ENCODE results near the gene POLDIP2. TPM values are rescaled to one million over a fixed set of nuclear protein-coding genes. Genes with fewer than 3 reads are reported as not detected.

The POLDIP2 gene
- total and polyA plus RNA-seq, 2 donors (not counting 1 experiment from before 2014, with no cell fraction given), result 79.3 to 89.2 TPM

DNA sequence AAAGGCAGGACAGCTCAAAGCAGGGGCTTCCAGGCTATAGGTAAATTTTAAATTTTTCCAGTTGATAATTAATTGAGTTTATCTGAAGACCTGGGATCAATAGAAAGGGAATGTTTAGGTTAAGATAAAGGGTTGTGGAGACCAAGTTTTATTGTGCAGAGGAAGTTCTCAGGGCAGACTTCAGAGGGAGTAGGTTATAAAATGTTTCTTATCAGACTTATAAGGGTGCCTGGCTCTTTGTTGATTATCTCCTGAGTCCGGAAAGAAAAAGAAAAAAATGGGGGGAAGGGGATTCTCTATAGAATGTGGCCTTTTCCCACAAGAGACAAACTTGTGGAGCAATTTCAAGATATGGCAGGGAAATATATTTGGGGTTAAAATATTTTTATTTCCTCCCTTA lies 32.8 kb upstream of the POLDIP2 start:
- no peak overlapping the region for H3K4me2 ChIP-seq (ENCODE audit: extremely low read depth, insufficient read depth, low read length)
- H3K9me3 ChIP-seq (ENCODE audit: control insufficient read depth, insufficient read depth, low read depth, low read length), result no peaks in the 10 kb centered on the region
- H2AFZ ChIP-seq (ENCODE audit: low read length), result no peak overlapping the region
- no peak for DNase-seq (ENCODE audit: low read depth in 2 of 2)
- H3K27me3 ChIP-seq (ENCODE audit: control insufficient read depth, insufficient read depth, low read length), result no peaks in the 10 kb centered on the region
- H3K9ac ChIP-seq (ENCODE audit: insufficient read depth, low read length), result no peak overlapping the region
- no peaks in the 10 kb centered on the region for H4K20me1 ChIP-seq (ENCODE audit: control insufficient read depth, extremely low read depth, insufficient read depth, low read length)
- H3K4me3 ChIP-seq (replicated peaks in 1 of 4; ENCODE audit: control extremely low read depth in 1 of 4, insufficient read depth in 1 of 4, low read depth in 3 of 4, low read length in 4 of 4), result no peak overlapping the region
- H3K4me1 ChIP-seq (ENCODE audit: control insufficient read depth, extremely low read depth, insufficient read depth, low read length), result no peaks in the 10 kb centered on the region
- TF ChIP-seq EZH2 (IDR thresholded peaks at IDR 0.05; ENCODE audit: low read length, missing control alignments), result no peak
- TF ChIP-seq, protein P1, sequence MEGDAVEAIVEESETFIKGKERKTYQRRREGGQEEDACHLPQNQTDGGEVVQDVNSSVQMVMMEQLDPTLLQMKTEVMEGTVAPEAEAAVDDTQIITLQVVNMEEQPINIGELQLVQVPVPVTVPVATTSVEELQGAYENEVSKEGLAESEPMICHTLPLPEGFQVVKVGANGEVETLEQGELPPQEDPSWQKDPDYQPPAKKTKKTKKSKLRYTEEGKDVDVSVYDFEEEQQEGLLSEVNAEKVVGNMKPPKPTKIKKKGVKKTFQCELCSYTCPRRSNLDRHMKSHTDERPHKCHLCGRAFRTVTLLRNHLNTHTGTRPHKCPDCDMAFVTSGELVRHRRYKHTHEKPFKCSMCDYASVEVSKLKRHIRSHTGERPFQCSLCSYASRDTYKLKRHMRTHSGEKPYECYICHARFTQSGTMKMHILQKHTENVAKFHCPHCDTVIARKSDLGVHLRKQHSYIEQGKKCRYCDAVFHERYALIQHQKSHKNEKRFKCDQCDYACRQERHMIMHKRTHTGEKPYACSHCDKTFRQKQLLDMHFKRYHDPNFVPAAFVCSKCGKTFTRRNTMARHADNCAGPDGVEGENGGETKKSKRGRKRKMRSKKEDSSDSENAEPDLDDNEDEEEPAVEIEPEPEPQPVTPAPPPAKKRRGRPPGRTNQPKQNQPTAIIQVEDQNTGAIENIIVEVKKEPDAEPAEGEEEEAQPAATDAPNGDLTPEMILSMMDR (conservative IDR thresholded peaks at IDR 0.05 in 1 of 2, IDR thresholded peaks at IDR 0.05 in 1 of 2; ENCODE audit: low read depth in 1 of 2, low read length in 2 of 2), result no peak
- H3K36me3 ChIP-seq (ENCODE audit: control insufficient read depth, insufficient read depth, low read length), result peaks cover 4% of the 10 kb centered on the region
- no peak overlapping the region for H3K27ac ChIP-seq (ENCODE audit: insufficient read depth, low read length)
- no peaks in the 10 kb centered on the region for H3K79me2 ChIP-seq (ENCODE audit: control insufficient read depth, insufficient read depth, low read length)

DNA sequence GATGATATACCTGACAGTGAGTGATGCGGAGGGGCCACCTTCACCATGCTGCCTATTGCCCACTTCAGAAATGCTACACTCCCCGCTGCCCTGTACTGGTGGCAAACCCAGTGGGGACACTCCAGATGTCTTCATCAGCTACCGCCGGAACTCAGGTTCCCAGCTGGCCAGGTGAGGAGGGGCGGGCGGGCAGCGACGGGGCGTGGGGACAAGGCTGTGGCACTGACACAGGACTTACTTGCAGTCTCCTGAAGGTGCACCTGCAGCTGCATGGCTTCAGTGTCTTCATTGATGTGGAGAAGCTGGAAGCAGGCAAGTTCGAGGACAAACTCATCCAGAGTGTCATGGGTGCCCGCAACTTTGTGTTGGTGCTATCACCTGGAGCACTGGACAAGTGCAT lies 30.8 kb upstream of the POLDIP2 start:
- H2AFZ ChIP-seq (ENCODE audit: low read length), result no peak overlapping the region
- TF ChIP-seq, protein P1 (conservative IDR thresholded peaks at IDR 0.05 in 1 of 2, IDR thresholded peaks at IDR 0.05 in 1 of 2; ENCODE audit: low read depth in 1 of 2, low read length in 2 of 2), result no peak
- TF ChIP-seq EZH2 (IDR thresholded peaks at IDR 0.05; ENCODE audit: low read length, missing control alignments), result no peak
- no peaks in the 10 kb centered on the region for H3K4me1 ChIP-seq (ENCODE audit: control insufficient read depth, extremely low read depth, insufficient read depth, low read length)
- no peaks in the 10 kb centered on the region for H3K9me3 ChIP-seq (ENCODE audit: control insufficient read depth, insufficient read depth, low read depth, low read length)
- H3K79me2 ChIP-seq (ENCODE audit: control insufficient read depth, insufficient read depth, low read length), result no peaks in the 10 kb centered on the region
- no peak overlapping the region for H3K4me3 ChIP-seq (replicated peaks in 1 of 4; ENCODE audit: control extremely low read depth in 1 of 4, insufficient read depth in 1 of 4, low read depth in 3 of 4, low read length in 4 of 4)
- DNase-seq (ENCODE audit: low read depth in 2 of 2), result no peak
- no peaks in the 10 kb centered on the region for H4K20me1 ChIP-seq (ENCODE audit: control insufficient read depth, extremely low read depth, insufficient read depth, low read length)
- no peaks in the 10 kb centered on the region for H3K27me3 ChIP-seq (ENCODE audit: control insufficient read depth, insufficient read depth, low read length)
- no peak overlapping the region for H3K27ac ChIP-seq (ENCODE audit: insufficient read depth, low read length)
- H3K9ac ChIP-seq (ENCODE audit: insufficient read depth, low read length), result no peak overlapping the region
- peaks cover 4% of the 10 kb centered on the region for H3K36me3 ChIP-seq (ENCODE audit: control insufficient read depth, insufficient read depth, low read length)
- no peak overlapping the region for H3K4me2 ChIP-seq (ENCODE audit: extremely low read depth, insufficient read depth, low read length)

DNA sequence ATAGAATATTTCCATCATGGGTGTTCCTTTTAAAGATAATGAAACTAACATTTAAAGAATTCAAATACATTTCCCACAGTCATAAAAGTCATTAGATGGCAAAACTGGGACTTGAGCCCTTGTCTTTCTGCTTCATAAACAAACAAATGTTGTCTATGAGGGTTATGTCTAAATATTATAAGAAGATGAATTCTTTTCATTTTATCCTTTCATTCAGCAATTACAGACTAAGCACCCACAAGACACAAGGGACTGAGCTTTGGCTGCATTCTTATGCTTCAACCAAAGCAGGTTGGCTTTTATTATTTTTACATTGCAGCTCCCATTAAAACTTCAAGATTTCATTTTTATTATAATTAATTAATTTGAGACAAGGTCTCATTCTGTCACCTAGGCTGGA lies 29.1 kb upstream of the POLDIP2 start:
- no peaks in the 10 kb centered on the region for H3K27me3 ChIP-seq (ENCODE audit: control insufficient read depth, insufficient read depth, low read length)
- no peak overlapping the region for H3K4me2 ChIP-seq (ENCODE audit: extremely low read depth, insufficient read depth, low read length)
- peaks cover 4% of the 10 kb centered on the region for H3K36me3 ChIP-seq (ENCODE audit: control insufficient read depth, insufficient read depth, low read length)

More for the DNA sequence above, 29.1 kb upstream of the POLDIP2 start:
- H2AFZ ChIP-seq (ENCODE audit: low read length), result no peak overlapping the region
- no peak overlapping the region for H3K27ac ChIP-seq (ENCODE audit: insufficient read depth, low read length)
- H4K20me1 ChIP-seq (ENCODE audit: control insufficient read depth, extremely low read depth, insufficient read depth, low read length), result no peaks in the 10 kb centered on the region
- H3K9me3 ChIP-seq (ENCODE audit: control insufficient read depth, insufficient read depth, low read depth, low read length), result no peaks in the 10 kb centered on the region
- DNase-seq (ENCODE audit: low read depth in 2 of 2), result no peak
- H3K79me2 ChIP-seq (ENCODE audit: control insufficient read depth, insufficient read depth, low read length), result no peaks in the 10 kb centered on the region
- no peaks in the 10 kb centered on the region for H3K4me1 ChIP-seq (ENCODE audit: control insufficient read depth, extremely low read depth, insufficient read depth, low read length)
- no peak overlapping the region for H3K9ac ChIP-seq (ENCODE audit: insufficient read depth, low read length)
- TF ChIP-seq, protein P1 (conservative IDR thresholded peaks at IDR 0.05 in 1 of 2, IDR thresholded peaks at IDR 0.05 in 1 of 2; ENCODE audit: low read depth in 1 of 2, low read length in 2 of 2), result no peak
- no peak for TF ChIP-seq EZH2 (IDR thresholded peaks at IDR 0.05; ENCODE audit: low read length, missing control alignments)
- H3K4me3 ChIP-seq (replicated peaks in 1 of 4; ENCODE audit: control extremely low read depth in 1 of 4, insufficient read depth in 1 of 4, low read depth in 3 of 4, low read length in 4 of 4), result no peak overlapping the region

Measured in fibroblast of lung (primary cell).